K562 (cell line): Measurements from ENCODE around the gene CCDC88C. TPM values are rescaled to one million over a fixed set of nuclear protein-coding genes. Genes with fewer than 3 reads are reported as not detected.

Source experiments
- ATAC-seq: fragments of 200-7000 bp; cut with Tn5 transposase; 3 replicates; pipeline ENCODE4 v1.9.1; 2020; ENCODE audit warnings: moderate library complexity
- BruUV-seq: library from RNA; stranded (reverse); fragments of 400-500 nt; replicated peaks from 2 replicates; lab custom pipeline; 2021; lab: Mats Ljungman, UMichigan
- CTCF ChIA-PET: fragments of 300-600 bp; formaldehyde crosslinking; extraction: SDS; loops from one replicate; lab custom pipeline; 2021; ENCODE audit warnings: low intra/inter-chr PET ratio; lab: Yijun Ruan, JAX
- POLR2A ChIA-PET: fragments of 300-600, 350-650 bp; sonication (Branson Sonifier 250); formaldehyde crosslinking; extraction: SDS; loops from one replicate; lab custom pipeline; 2021; ENCODE audit warnings: antibody characterized with exemption, inconsistent platforms; lab: Yijun Ruan, JAX
- DNase-seq, 4 experiments: peaks; one replicate each; pipeline versions ENCODE4 v3.0.0 to v3.0.0-alpha.2; 2011 to 2018; ENCODE audit warnings: low spot score in 3 of 4, mixed read lengths in 3 of 4; ENCODE audit errors: extremely low read depth in 1 of 4
- FAIRE-seq: peaks from 2 replicates; lab custom pipeline; 2011; peaks lifted over from hg19 to GRCh38; lab: Jason Lieb, UNC
- H2AFZ ChIP-seq: 2 replicates; pipeline ENCODE4 v1.6.0; 2011; ENCODE audit warnings: low read depth, low read length, control low read depth, inconsistent platforms
- H3K27ac ChIP-seq: fragments of 200-600 bp; 3 replicates; pipeline ENCODE4 v1.8.0; 2011; ENCODE audit warnings: low read depth, mild to moderate bottlenecking, control low read depth, inconsistent platforms, low read length, moderate library complexity, mixed read lengths; ENCODE audit errors: extremely low read depth
- H3K27me3 ChIP-seq, 2 experiments: fragments of 300-600 bp in 1 of 2; 2 replicates in 1 of 2; 3 replicates in 1 of 2; pipeline versions ENCODE4 v1.6.0 to v1.8.0; 2011; ENCODE audit warnings: inconsistent platforms in 2 of 2, low read length in 2 of 2, mild to moderate bottlenecking in 1 of 2, mixed read lengths in 1 of 2, moderate library complexity in 1 of 2; ENCODE audit not compliant: control insufficient read depth in 2 of 2, insufficient read depth in 2 of 2
- H3K36me3 ChIP-seq: fragments of 300-600 bp; 3 replicates; pipeline ENCODE4 v1.8.0; 2011; ENCODE audit warnings: mild to moderate bottlenecking, low read length, inconsistent platforms; ENCODE audit not compliant: control insufficient read depth, insufficient read depth
- H3K4me1 ChIP-seq, 2 experiments: fragments of 200-600 bp in 1 of 2; replicated peaks in 1 of 2; 2 replicates in 1 of 2; 3 replicates in 1 of 2; pipeline versions ENCODE4 v1.5.1 to v1.8.0; 2011; ENCODE audit warnings: inconsistent platforms in 2 of 2, low read length in 2 of 2, mild to moderate bottlenecking in 1 of 2, mixed read lengths in 1 of 2, moderate library complexity in 1 of 2; ENCODE audit not compliant: control insufficient read depth in 2 of 2, insufficient read depth in 2 of 2
- H3K4me2 ChIP-seq: 2 replicates; pipeline ENCODE4 v1.6.1; 2011; ENCODE audit warnings: low read length, control low read depth, inconsistent platforms, mixed read lengths; ENCODE audit not compliant: insufficient read depth
- H3K4me3 ChIP-seq: fragments of 200-600 bp; sonication (generic), shearing (Covaris generic); 2 replicates; pipeline ENCODE4 v1.5.1; 2016; ENCODE audit warnings: control low read depth, inconsistent platforms
- H3K79me2 ChIP-seq: fragments of 200-600 bp; 3 replicates; pipeline ENCODE4 v1.8.0; 2011; ENCODE audit warnings: low read length, inconsistent platforms; ENCODE audit not compliant: control insufficient read depth, insufficient read depth
- H3K9ac ChIP-seq, 2 experiments: 2 replicates each; pipeline versions ENCODE4 v1.6.0 to v1.6.1; 2011; ENCODE audit warnings: low read depth in 2 of 2, low read length in 2 of 2, control low read depth in 1 of 2, inconsistent platforms in 1 of 2, mild to moderate bottlenecking in 1 of 2, mixed read lengths in 1 of 2; ENCODE audit not compliant: insufficient read depth in 1 of 2
- H3K9me1 ChIP-seq: one replicate; pipeline ENCODE4 v1.6.0; 2011; ENCODE audit warnings: inconsistent platforms, mild to moderate bottlenecking, low read length, moderate library complexity; ENCODE audit not compliant: control insufficient read depth, insufficient read depth
- H3K9me3 ChIP-seq: replicated peaks from 2 replicates; pipeline ENCODE4 v1.5.1; 2011; ENCODE audit warnings: low read depth, low read length, inconsistent platforms; ENCODE audit not compliant: control insufficient read depth, insufficient read depth
- H4K20me1 ChIP-seq: replicated peaks from 2 replicates; pipeline ENCODE4 v1.6.1; 2011; ENCODE audit warnings: low read length, inconsistent platforms, mixed read lengths; ENCODE audit not compliant: control insufficient read depth, insufficient read depth
- ARHGAP35 ChIP-seq: fragments of 450-650 bp; IDR thresholded peaks from 2 replicates; pipeline ENCODE4 v1.6.1; 2018; ENCODE audit not compliant: partially characterized antibody
- SP1 ChIP-seq: sonication (generic); formaldehyde crosslinking; IDR thresholded peaks from 2 replicates; pipeline ENCODE4 v1.8.1; 2022; ENCODE audit warnings: mild to moderate bottlenecking, missing genetic modification reagents
- SRSF1 ChIP-seq: fragments of 200-400 bp; formaldehyde crosslinking; IDR thresholded peaks from 2 replicates; pipeline ENCODE4 v1.6.1; 2017; ENCODE audit warnings: mild to moderate bottlenecking, low read depth, low read length, moderate library complexity
- ZKSCAN8 ChIP-seq: fragments of 200-800 bp; sonication (Bioruptor generic); IDR thresholded peaks from 2 replicates; pipeline ENCODE4 v1.6.1; 2016; ENCODE audit warnings: missing genetic modification characterization, missing compliant biosample characterization
- WGBS: fragments of 100-300 bp; shearing (Covaris generic); methylation state at CpG from one replicate; pipeline ENCODE4 v1.1.6; 2016; ENCODE audit warnings: low coverage, mixed read lengths; ENCODE audit not compliant: insufficient coverage; ENCODE audit errors: missing lambda C conversion rate; 5-methylcytosine and 5-hydroxymethylcytosine counted together
- in situ Hi-C: fragments of 300-500 bp; cut with MboI; formaldehyde crosslinking; loops from 4 replicates; pipeline ENCODE4 v1.15.0; 2018; ENCODE audit warnings: inconsistent platforms, mixed read lengths
- intact Hi-C: fragments of 100-400 bp; cut with micrococcal nuclease; formaldehyde crosslinking; loops from 2 replicates; pipeline ENCODE4 v1.14.2; 2022
- polyA plus RNA-seq, 8 experiments: library from polyadenylated mRNA; depleted of rRNA in 4 of 8; stranded (reverse) in 5 of 8; unstranded in 3 of 8; fragments of >200 nt; fragmentation: Nextera tagmentation in 2 of 8; fragmentation: Illumina TruSeq in 1 of 8; extraction: Ambion mirVana in 2 of 8; extraction: Trizol in 1 of 8; gene quantifications; 2 replicates each; pipeline versions ENCODE4 v1.2.1 to v1.2.3, GENCODE V29; 2011 to 2014; ENCODE audit warnings: inconsistent platforms in 1 of 8, missing spikeins in 1 of 8
- total RNA-seq, 7 experiments: library from RNA; depleted of rRNA in 6 of 7; stranded (reverse); fragments of >200 nt in 6 of 7; fragmentation: Illumina TruSeq in 2 of 7; extraction: Trizol in 2 of 7; gene quantifications; 2 replicates each; pipeline versions ENCODE4 v1.2.1 to v1.2.3, GENCODE V29; 2011 to 2021; ENCODE audit warnings: low replicate concordance in 1 of 7

Gene CCDC88C
- total and polyA plus RNA-seq, 9 of the 15 experiments (the other 6 are each of a cell fraction or from before 2014, with no cell fraction given): 0.62 to 22.5 (median 10.7) TPM

GRCh38 chr14:91419451-91419850 lies 1.8 kb upstream of the CCDC88C start (continued):
- no peak for TF ChIP-seq SRSF1

GRCh38 chr14:91419044-91419397 lies 1.4 kb upstream of the CCDC88C start:
- TF ChIP-seq ZKSCAN8: peak; percentile 97
- TF ChIP-seq ARHGAP35: no peak
- 0 out of 2 replicates have a peak, but pooled peaks have one; percentile 1 for TF ChIP-seq SP1 (CRISPR knock-in tag)
- intact Hi-C loops: loop anchor here (5.0 to 10.0 kb wide), 2 partner anchors 57 to 244 kb away; no protein-coding TSS in a partner anchor
- Histone ChIP-seq H3K4me1 (peaks cover 18 to 25% of the 10 kb centered on the region in 2 experiments; a peak in 4 of 5 replicates), H3K9me3 (no peaks in the 10 kb centered on the region), H3K9ac (no peak overlapping the region), H3K27me3 (no peaks in the 10 kb centered on the region), H2AFZ (peak overlapping the region; percentile 97; the same call in 1 of the 2 replicates), H3K4me2 (no peak overlapping the region), H3K36me3 (peaks cover 19% of the 10 kb centered on the region; the same call in 1 of the 3 replicates), H4K20me1 (no peaks in the 10 kb centered on the region), H3K4me3 (no peak overlapping the region), H3K9me1 (no peaks in the 10 kb centered on the region), H3K27ac (no peak overlapping the region), H3K79me2 (peaks cover 29% of the 10 kb centered on the region)
- DNase-seq (no peak), ATAC-seq (no peak), FAIRE-seq (no peak)
- ChIA-PET CTCF (interaction anchor here (0.7 to 0.9 kb wide), 2 partner anchors 13 to 96 kb away, joined by 4 to 6 read pairs; no protein-coding TSS in a partner anchor), POLR2A (no interaction called here)
- in situ Hi-C loops: no loop called here
- no TSS peak for BruUV-seq
- WGBS: 53% methylated on average over 10 of the region's 12 CpGs
